GM12878 (cell line): Measurements from ENCODE around the gene RNF31. TPM values are rescaled to one million over a fixed set of nuclear protein-coding genes. Genes with fewer than 3 reads are reported as not detected.
A peak's percentile ranks its signal among the peaks of the same experiment; 100 is the strongest.

ENCODE experiments used
- ATAC-seq: fragments of 200-7000 bp; cut with Tn5 transposase; 3 replicates; pipeline ENCODE4 v1.9.1; 2020; ENCODE audit warnings: mild to moderate bottlenecking, moderate library complexity
- BruUV-seq: library from RNA; stranded (reverse); fragments of 400-500 nt; replicated peaks from 2 replicates; lab custom pipeline; 2021; lab: Mats Ljungman, UMichigan
- CTCF ChIA-PET: fragments of 300-600 bp; sonication (Branson Sonifier 250); formaldehyde crosslinking; extraction: SDS; loops from one replicate; lab custom pipeline; 2021; ENCODE audit warnings: inconsistent platforms; lab: Yijun Ruan, JAX
- POLR2A ChIA-PET: fragments of 350-600 bp; formaldehyde crosslinking; extraction: SDS; loops from one replicate; lab custom pipeline; 2021; ENCODE audit warnings: inconsistent platforms; lab: Charles Lee
- RAD21 ChIA-PET: fragments of 300-600 bp; sonication (Branson Sonifier 250); formaldehyde crosslinking; loops from one replicate; lab custom pipeline; 2023; ENCODE audit warnings: antibody characterized with exemption; ENCODE audit not compliant: unreplicated experiment; lab: Charles Lee
- SMC1A ChIA-PET: fragments of 300-600 bp; sonication (Branson Sonifier 250); formaldehyde crosslinking; loops from one replicate; lab custom pipeline; 2023; ENCODE audit not compliant: unreplicated experiment, uncharacterized antibody; lab: Charles Lee
- DNase-seq: peaks from one replicate; pipeline ENCODE4 v3.0.0-alpha.2; 2011; ENCODE audit warnings: low read depth, low spot score
- FAIRE-seq: peaks from 3 replicates; lab custom pipeline; 2011; peaks lifted over from hg19 to GRCh38; lab: Jason Lieb, UNC
- H2AFZ ChIP-seq: 2 replicates; pipeline ENCODE4 v1.6.0; 2011; ENCODE audit warnings: low read depth, low read length, control low read depth; ENCODE audit not compliant: control insufficient read depth
- H3K27ac ChIP-seq: 2 replicates; pipeline ENCODE4 v1.5.1; 2011; ENCODE audit warnings: control low read depth; ENCODE audit not compliant: control insufficient read depth, insufficient read depth
- H3K27me3 ChIP-seq, 2 experiments: replicated peaks in 1 of 2; 2 replicates each; pipeline versions ENCODE4 v1.6.0 to v1.6.1; 2011; ENCODE audit warnings: low read length in 1 of 2; ENCODE audit not compliant: control insufficient read depth in 2 of 2, insufficient read depth in 2 of 2
- H3K36me3 ChIP-seq, 2 experiments: 2 replicates each; pipeline ENCODE4 v1.5.1; 2011; ENCODE audit warnings: low read length in 1 of 2; ENCODE audit not compliant: control insufficient read depth in 2 of 2, insufficient read depth in 2 of 2
- H3K4me1 ChIP-seq: 2 replicates; pipeline ENCODE4 v1.6.1; 2011; ENCODE audit warnings: mild to moderate bottlenecking, low read length, moderate library complexity, mixed read lengths; ENCODE audit not compliant: control insufficient read depth, insufficient read depth
- H3K4me2 ChIP-seq: 2 replicates; pipeline ENCODE4 v1.6.0; 2011; ENCODE audit warnings: control low read depth; ENCODE audit not compliant: control insufficient read depth, insufficient read depth
- H3K4me3 ChIP-seq: fragments of 200-600 bp; sonication (generic); 2 replicates; pipeline ENCODE4 v1.5.1; 2016
- H3K79me2 ChIP-seq: 2 replicates; pipeline ENCODE4 v1.6.0; 2011; ENCODE audit warnings: low read length; ENCODE audit not compliant: control insufficient read depth, insufficient read depth
- H3K9ac ChIP-seq: 2 replicates; pipeline ENCODE4 v1.8.0; 2011; ENCODE audit warnings: low read length, control low read depth, mixed read lengths; ENCODE audit not compliant: control insufficient read depth, insufficient read depth
- H3K9me3 ChIP-seq: replicated peaks from 3 replicates; pipeline ENCODE4 v1.5.1; 2011; ENCODE audit warnings: mild to moderate bottlenecking, low read length; ENCODE audit not compliant: control insufficient read depth, insufficient read depth
- H4K20me1 ChIP-seq: 2 replicates; pipeline ENCODE4 v1.6.0; 2011; ENCODE audit not compliant: control insufficient read depth, insufficient read depth
- BACH1 ChIP-seq: fragments of 450-650 bp; IDR thresholded peaks from 2 replicates; pipeline ENCODE4 v1.6.1; 2017; ENCODE audit warnings: mild to moderate bottlenecking, borderline replicate concordance
- CBFB ChIP-seq: IDR thresholded peaks from 2 replicates; pipeline ENCODE4 v1.6.1; 2016; ENCODE audit warnings: antibody characterized with exemption, low read depth
- HDAC2 ChIP-seq: fragments of 200-600 bp; sonication (generic); IDR thresholded peaks from 2 replicates; pipeline ENCODE4 v1.6.1; 2017
- MEF2A ChIP-seq: IDR thresholded peaks from 2 replicates; pipeline ENCODE4 v1.6.1; 2011; ENCODE audit warnings: low read depth, mild to moderate bottlenecking, low read length, moderate library complexity; ENCODE audit not compliant: insufficient read depth
- NBN ChIP-seq: fragments of 450-650 bp; IDR thresholded peaks from 2 replicates; pipeline ENCODE4 v1.6.1; 2016
- NR2F1 ChIP-seq: fragments of 450-650 bp; conservative IDR thresholded peaks from 2 replicates; pipeline ENCODE4 v1.6.1; 2017; ENCODE audit warnings: mild to moderate bottlenecking
- POLR2A ChIP-seq: IDR thresholded peaks from 2 replicates; pipeline ENCODE4 v1.6.1; 2011; ENCODE audit warnings: low read depth, mild to moderate bottlenecking, low read length
- POLR2AphosphoS2 ChIP-seq: IDR thresholded peaks from 2 replicates; pipeline ENCODE4 v1.6.1; 2011; ENCODE audit warnings: low read depth, mild to moderate bottlenecking, low read length, improper control_type of control experiment, moderate library complexity
- SUZ12 ChIP-seq: fragments of 200-600 bp; sonication (generic); IDR thresholded peaks from one replicate; pipeline ENCODE4 v1.6.1; 2018; ENCODE audit warnings: antibody characterized with exemption, mild to moderate bottlenecking; ENCODE audit not compliant: unreplicated experiment
- ZNF687 ChIP-seq: fragments of 450-650 bp; IDR thresholded peaks from 2 replicates; pipeline ENCODE4 v1.6.1; 2017; ENCODE audit warnings: mild to moderate bottlenecking, moderate library complexity
- WGBS: methylation state at CpG from one replicate; pipeline ENCODE4 v1.1.6; 2016; ENCODE audit warnings: low lambda C conversion rate; ENCODE audit not compliant: insufficient replicate concordance, insufficient coverage; ENCODE audit errors: missing lambda C conversion rate; 5-methylcytosine and 5-hydroxymethylcytosine counted together
- in situ Hi-C: fragments of 300-500 bp; cut with MboI; formaldehyde crosslinking; loops from 9 replicates; pipeline ENCODE4 v1.14.3; 2018; ENCODE audit warnings: mixed read lengths
- intact Hi-C: fragments of 100-400 bp; cut with micrococcal nuclease; formaldehyde crosslinking; loops from one replicate; pipeline ENCODE4 v1.14.2; 2022; ENCODE audit not compliant: unreplicated experiment
- polyA plus RNA-seq, 11 experiments: library from polyadenylated mRNA; depleted of rRNA in 4 of 11; unstranded in 6 of 11; stranded (reverse) in 5 of 11; fragments of >200 nt; fragmentation: Nextera tagmentation in 4 of 11; fragmentation: Illumina TruSeq in 1 of 11; extraction: Ambion mirVana in 4 of 11; extraction: Trizol in 1 of 11; gene quantifications; 1 replicate in 1 of 11; 2 replicates in 10 of 11; pipeline versions ENCODE4 v1.2.1 to v1.2.3, GENCODE V29; 2011 to 2016; ENCODE audit warnings: inconsistent platforms in 2 of 11, missing spikeins in 2 of 11, low read depth in 1 of 11
- total RNA-seq, 4 experiments: library from RNA; depleted of rRNA in 3 of 4; stranded (reverse); fragments of >200 nt in 3 of 4; fragmentation: Illumina TruSeq in 1 of 4; extraction: Trizol in 1 of 4; gene quantifications; 2 replicates each; pipeline versions ENCODE4 v1.2.1 to v1.2.3, GENCODE V29; 2013 to 2021
- TF ChIP-seq, protein P1 (sequence below): fragments of 450-650 bp; formaldehyde crosslinking; IDR thresholded peaks from 2 replicates; pipeline ENCODE4 v1.4.0; 2020; ENCODE audit warnings: mild to moderate bottlenecking, moderate library complexity

The RNF31 gene
- total and polyA plus RNA-seq, 10 of the 15 experiments (the other 5 are each of a cell fraction or from before 2014, with no cell fraction given) = 8.5 to 92.7 (median 52.0) TPM

DNA sequence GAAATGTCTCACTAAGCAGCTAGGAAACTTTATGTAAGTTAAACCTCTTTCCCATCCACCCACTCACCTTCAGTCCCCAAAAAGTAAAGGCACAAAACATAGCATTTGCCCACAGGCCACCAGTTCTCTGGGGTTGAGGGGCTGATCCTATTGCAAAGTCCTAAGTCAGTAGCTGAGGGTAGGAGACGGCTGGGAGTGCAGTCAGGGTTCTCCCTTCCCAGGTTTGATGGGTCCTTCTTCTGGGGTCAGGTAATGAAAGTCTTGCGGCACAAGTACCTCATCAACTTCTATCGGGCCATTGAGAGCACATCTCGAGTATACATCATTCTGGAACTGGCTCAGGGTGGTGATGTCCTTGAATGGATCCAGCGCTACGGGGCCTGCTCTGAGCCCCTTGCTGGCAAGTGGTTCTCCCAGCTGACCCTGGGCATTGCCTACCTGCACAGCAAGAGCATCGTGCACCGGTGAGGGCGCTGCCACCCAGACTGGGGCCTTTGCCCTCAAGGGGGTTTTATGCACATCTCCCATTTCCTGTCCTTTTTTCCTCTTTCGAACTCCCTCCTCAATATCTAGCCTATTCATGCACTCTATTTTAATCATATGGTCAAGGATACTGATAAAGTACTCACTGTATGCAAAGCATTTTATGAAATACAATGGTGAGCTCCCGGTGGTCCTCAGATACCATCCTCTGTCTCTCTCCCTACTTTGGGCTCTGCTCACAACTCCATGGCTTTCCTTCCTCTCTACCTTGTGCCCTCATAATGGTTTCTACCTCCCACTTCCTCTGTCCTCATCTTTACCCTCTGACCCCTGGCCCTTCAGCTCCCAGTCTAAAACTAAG is 59.2 kb downstream of the RNF31 start:
- RAD21 ChIA-PET = no interaction called here
- intact Hi-C loops (no loop called here), in situ Hi-C loops (no loop called here)
- H4K20me1 ChIP-seq = 0 out of 2 replicates have a peak, but pooled peaks cover 3% of the 10 kb centered on the region
- CTCF ChIA-PET = interaction anchor here (1.1 kb wide), 1 partner anchor 170 kb away, joined by 3 read pairs; no protein-coding TSS in a partner anchor
- no peaks in the 10 kb centered on the region for H3K27me3 ChIP-seq
- H3K4me1 ChIP-seq = peaks cover under 1% of the 10 kb centered on the region
- FAIRE-seq (no peak), DNase-seq (no peak), ATAC-seq (no peak)
- peaks cover 4% of the 10 kb centered on the region for H3K79me2 ChIP-seq
- BruUV-seq = TSS peak; percentile 37
- H3K9me3 ChIP-seq = peaks cover 5% of the 10 kb centered on the region
- no peak overlapping the region for H3K9ac ChIP-seq
- H2AFZ ChIP-seq = no peak overlapping the region
- H3K4me2 ChIP-seq = no peak overlapping the region
- SMC1A ChIA-PET = interaction anchor here (0.5 to 1.0 kb wide), 2 partner anchors 11 to 97 kb away, joined by 3 read pairs; no protein-coding TSS in a partner anchor
- no peak overlapping the region for H3K4me3 ChIP-seq
- no peak for TF ChIP-seq ZNF687
- 0 out of 2 replicates have a peak, but pooled peaks have one; percentile 3 for TF ChIP-seq POLR2A
- 0 out of 2 replicates have a peak, but pooled peaks have one; percentile 23 for TF ChIP-seq POLR2AphosphoS2
- TF ChIP-seq NR2F1 = no peak
- no peak for TF ChIP-seq HDAC2
- no peak for TF ChIP-seq NBN
- no peak for TF ChIP-seq MEF2A
- TF ChIP-seq, protein P1, sequence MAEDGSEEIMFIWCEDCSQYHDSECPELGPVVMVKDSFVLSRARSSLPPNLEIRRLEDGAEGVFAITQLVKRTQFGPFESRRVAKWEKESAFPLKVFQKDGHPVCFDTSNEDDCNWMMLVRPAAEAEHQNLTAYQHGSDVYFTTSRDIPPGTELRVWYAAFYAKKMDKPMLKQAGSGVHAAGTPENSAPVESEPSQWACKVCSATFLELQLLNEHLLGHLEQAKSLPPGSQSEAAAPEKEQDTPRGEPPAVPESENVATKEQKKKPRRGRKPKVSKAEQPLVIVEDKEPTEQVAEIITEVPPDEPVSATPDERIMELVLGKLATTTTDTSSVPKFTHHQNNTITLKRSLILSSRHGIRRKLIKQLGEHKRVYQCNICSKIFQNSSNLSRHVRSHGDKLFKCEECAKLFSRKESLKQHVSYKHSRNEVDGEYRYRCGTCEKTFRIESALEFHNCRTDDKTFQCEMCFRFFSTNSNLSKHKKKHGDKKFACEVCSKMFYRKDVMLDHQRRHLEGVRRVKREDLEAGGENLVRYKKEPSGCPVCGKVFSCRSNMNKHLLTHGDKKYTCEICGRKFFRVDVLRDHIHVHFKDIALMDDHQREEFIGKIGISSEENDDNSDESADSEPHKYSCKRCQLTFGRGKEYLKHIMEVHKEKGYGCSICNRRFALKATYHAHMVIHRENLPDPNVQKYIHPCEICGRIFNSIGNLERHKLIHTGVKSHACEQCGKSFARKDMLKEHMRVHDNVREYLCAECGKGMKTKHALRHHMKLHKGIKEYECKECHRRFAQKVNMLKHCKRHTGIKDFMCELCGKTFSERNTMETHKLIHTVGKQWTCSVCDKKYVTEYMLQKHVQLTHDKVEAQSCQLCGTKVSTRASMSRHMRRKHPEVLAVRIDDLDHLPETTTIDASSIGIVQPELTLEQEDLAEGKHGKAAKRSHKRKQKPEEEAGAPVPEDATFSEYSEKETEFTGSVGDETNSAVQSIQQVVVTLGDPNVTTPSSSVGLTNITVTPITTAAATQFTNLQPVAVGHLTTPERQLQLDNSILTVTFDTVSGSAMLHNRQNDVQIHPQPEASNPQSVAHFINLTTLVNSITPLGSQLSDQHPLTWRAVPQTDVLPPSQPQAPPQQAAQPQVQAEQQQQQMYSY (CRISPR knock-in tag) = no peak
- TF ChIP-seq SUZ12 = no peak
- TF ChIP-seq CBFB = no peak
- no peak for TF ChIP-seq BACH1
- POLR2A ChIA-PET = interaction anchor here (0.6 to 1.6 kb wide), 5 partner anchors 8 to 59 kb away, joined by 3 to 11 read pairs (median 4); partner anchors contain the start of genes RNF31 and TM9SF1
- H3K36me3 ChIP-seq = peaks cover 3 to 32% of the 10 kb centered on the region in 2 experiments; a peak in 3 of 4 replicates
- H3K27ac ChIP-seq = no peak overlapping the region
- WGBS = 97% methylated on average over 11 of the region's 11 CpGs
